ENCODE data around the gene AIG1.
"Not testable (repeated sequence)": the region's sequence is repeated elsewhere in the genome, so short reads cannot be mapped to it uniquely, and the experiment has no call there.

AIG1 gene

GRCh38 chr6:143058987-143059386, 1.7 kb upstream of the AIG1 start:
- no peak for DNase-seq (ENCODE audit: low read depth)

- DNase-seq (ENCODE audit: low read depth): peak; percentile 86
These were observed 881 bp upstream of the AIG1 start for GRCh38 chr6:143059663-143060353.

- DNase-seq (ENCODE audit: low read depth): peak; percentile 24
These were observed 309 bp upstream of the AIG1 start for GRCh38 chr6:143060354-143060805.

GRCh38 chr6:143061597-143062385, 1.1 kb downstream of the AIG1 start:
- DNase-seq (ENCODE audit: low read depth): no peak

GRCh38 chr6:143062551-143062950, 1.9 kb downstream of the AIG1 start:
- DNase-seq (ENCODE audit: low read depth): no peak

GRCh38 chr6:143063631-143064030, 2.9 kb downstream of the AIG1 start:
- no peak for DNase-seq (ENCODE audit: low read depth)

- DNase-seq (ENCODE audit: low read depth): no peak
These were observed 3.6 kb downstream of the AIG1 start for GRCh38 chr6:143064271-143064670.

GRCh38 chr6:143064951-143065683, 4.4 kb downstream of the AIG1 start:
- no peak for DNase-seq (ENCODE audit: low read depth)

GRCh38 chr6:143068001-143068400, 7.3 kb downstream of the AIG1 start:
- no peak for DNase-seq (ENCODE audit: low read depth)

- DNase-seq (ENCODE audit: low read depth): no peak
These were observed 13.4 kb downstream of the AIG1 start for GRCh38 chr6:143074101-143074500.

GRCh38 chr6:143074670-143075318, 14.1 kb downstream of the AIG1 start:
- DNase-seq (ENCODE audit: low read depth): no peak

- no peak for DNase-seq (ENCODE audit: low read depth)
These were observed 18.0 kb downstream of the AIG1 start for GRCh38 chr6:143078468-143079324.

- DNase-seq (ENCODE audit: low read depth): no peak
These were observed 18.6 kb downstream of the AIG1 start for GRCh38 chr6:143079325-143079640.

- not testable (repeated sequence) for DNase-seq (ENCODE audit: low read depth)
These were observed 21.6 kb downstream of the AIG1 start for GRCh38 chr6:143082274-143082673.

GRCh38 chr6:143084019-143084418, 23.3 kb downstream of the AIG1 start:
- not testable (repeated sequence) for DNase-seq (ENCODE audit: low read depth)

- not testable (repeated sequence) for DNase-seq (ENCODE audit: low read depth)
These were observed 26.6 kb downstream of the AIG1 start for GRCh38 chr6:143087335-143087734.

- DNase-seq (ENCODE audit: low read depth): no peak
These were observed 27.2 kb downstream of the AIG1 start for GRCh38 chr6:143087856-143088255.

GRCh38 chr6:143090314-143091044, 29.8 kb downstream of the AIG1 start:
- no peak for DNase-seq (ENCODE audit: low read depth)

GRCh38 chr6:143092768-143093167, 32.1 kb downstream of the AIG1 start:
- no peak for DNase-seq (ENCODE audit: low read depth)

GRCh38 chr6:143093290-143093689, 32.6 kb downstream of the AIG1 start:
- DNase-seq (ENCODE audit: low read depth): no peak

- DNase-seq (ENCODE audit: low read depth): no peak
These were observed 35.7 kb downstream of the AIG1 start for GRCh38 chr6:143096403-143096802.
